Breast epithelium (tissue), 3 donors: ENCODE data around the gene FLNB.

Source experiments
- POLR2A ChIP-seq: fragments of 450-650 bp; IDR thresholded peaks from one replicate; pipeline ENCODE4 v1.6.1; 2016; ENCODE audit warnings: antibody characterized with exemption, mild to moderate bottlenecking, moderate library complexity
- TF ChIP-seq, protein P1 (sequence below), 3 donors: fragments of 450-650 bp; IDR thresholded peaks; one replicate each; pipeline ENCODE4 v1.5.1; 2016 to 2017; ENCODE audit warnings: antibody characterized with exemption in 3 of 3, mild to moderate bottlenecking in 3 of 3, moderate library complexity in 3 of 3

DNA sequence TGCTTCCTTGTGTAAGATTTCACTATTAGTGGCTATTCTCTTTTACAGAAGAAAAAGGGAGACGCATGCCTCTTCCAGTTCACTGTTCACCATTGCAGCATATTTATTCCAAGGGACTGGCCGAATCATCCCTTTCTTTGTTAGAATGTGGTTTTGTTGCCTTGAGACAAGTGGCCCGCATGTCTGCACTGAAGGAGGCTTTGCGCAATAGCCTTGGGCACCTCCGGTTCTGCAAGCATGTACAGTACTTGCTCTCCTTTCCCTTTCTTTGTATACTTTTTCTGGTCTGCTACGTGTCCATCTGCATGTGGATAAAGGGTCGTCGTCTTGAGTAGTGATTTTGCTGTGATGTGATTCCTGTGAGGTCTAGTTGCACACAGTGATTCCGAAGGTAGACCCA, 43.0 kb downstream of the FLNB start:
- TF ChIP-seq, protein P1, sequence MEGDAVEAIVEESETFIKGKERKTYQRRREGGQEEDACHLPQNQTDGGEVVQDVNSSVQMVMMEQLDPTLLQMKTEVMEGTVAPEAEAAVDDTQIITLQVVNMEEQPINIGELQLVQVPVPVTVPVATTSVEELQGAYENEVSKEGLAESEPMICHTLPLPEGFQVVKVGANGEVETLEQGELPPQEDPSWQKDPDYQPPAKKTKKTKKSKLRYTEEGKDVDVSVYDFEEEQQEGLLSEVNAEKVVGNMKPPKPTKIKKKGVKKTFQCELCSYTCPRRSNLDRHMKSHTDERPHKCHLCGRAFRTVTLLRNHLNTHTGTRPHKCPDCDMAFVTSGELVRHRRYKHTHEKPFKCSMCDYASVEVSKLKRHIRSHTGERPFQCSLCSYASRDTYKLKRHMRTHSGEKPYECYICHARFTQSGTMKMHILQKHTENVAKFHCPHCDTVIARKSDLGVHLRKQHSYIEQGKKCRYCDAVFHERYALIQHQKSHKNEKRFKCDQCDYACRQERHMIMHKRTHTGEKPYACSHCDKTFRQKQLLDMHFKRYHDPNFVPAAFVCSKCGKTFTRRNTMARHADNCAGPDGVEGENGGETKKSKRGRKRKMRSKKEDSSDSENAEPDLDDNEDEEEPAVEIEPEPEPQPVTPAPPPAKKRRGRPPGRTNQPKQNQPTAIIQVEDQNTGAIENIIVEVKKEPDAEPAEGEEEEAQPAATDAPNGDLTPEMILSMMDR (IDR thresholded peaks at IDR 0.05), result no peak
- TF ChIP-seq POLR2A, result no peak
